Measurements from ENCODE around the gene TSPAN5.

- TF ChIP-seq CTCF (IDR thresholded peaks at IDR 0.05): no peak
- TF ChIP-seq POLR2A (IDR thresholded peaks at IDR 0.05): no peak
- no peak for TF ChIP-seq POLR2AphosphoS5 (IDR thresholded peaks at IDR 0.05)
- no peak for TF ChIP-seq EP300 (IDR thresholded peaks at IDR 0.05)
These were observed 44.3 kb downstream of the TSPAN5 start for GRCh38 chr4:98614094-98614493.

Measured in suprapubic skin (tissue), 4 donors.